Esophagus squamous epithelium (tissue), 4 donors: Measurements from ENCODE around the gene ZNF474.

Experiments used
- CTCF ChIP-seq, 6 experiments: fragments of 450-650 bp in 4 of 6; fragments of 200-600 bp in 2 of 6; sonication (generic) in 2 of 6; IDR thresholded peaks; one replicate each; pipeline ENCODE4 v1.5.1; 2016 to 2019; ENCODE audit warnings: antibody characterized with exemption in 6 of 6, mild to moderate bottlenecking in 4 of 6, moderate library complexity in 4 of 6
- POLR2A ChIP-seq, 4 donors: fragments of 450-650 bp; IDR thresholded peaks; one replicate each; pipeline ENCODE4 v1.6.1; 2017; ENCODE audit warnings: antibody characterized with exemption in 4 of 4, mild to moderate bottlenecking in 4 of 4, moderate library complexity in 3 of 4

GRCh38 chr5:122118356-122118948, 10.9 kb upstream of the ZNF474 start:
- TF ChIP-seq POLR2A (IDR thresholded peaks at IDR 0.05) (no peak), CTCF (IDR thresholded peaks at IDR 0.05) (no peak)
